ENCODE data around the gene SPOCK3. TPM values are rescaled to one million over a fixed set of nuclear protein-coding genes. Genes with fewer than 3 reads are reported as not detected.
"Not testable (repeated sequence)": the region's sequence is repeated elsewhere in the genome, so short reads cannot be mapped to it uniquely, and the experiment has no call there.

Gene SPOCK3
- total RNA-seq, 1 donor from 2014 or later: 0.53 TPM

GRCh38 chr4:166802346-166802745 is 431.9 kb downstream of the SPOCK3 start:
- H3K27me3 ChIP-seq (ENCODE audit: control insufficient read depth, insufficient read depth, low read length): no peaks in the 10 kb centered on the region
- no peak for DNase-seq (ENCODE audit: low read depth)
- FAIRE-seq: no peak
- no peak for TF ChIP-seq CTCF (IDR thresholded peaks at IDR 0.05; ENCODE audit: insufficient read depth, low read length, severe bottlenecking)
- H3K36me3 ChIP-seq (ENCODE audit: control insufficient read depth, insufficient read depth, low read length): no peaks in the 10 kb centered on the region
- H3K4me3 ChIP-seq (ENCODE audit: low read depth, low read length): no peak overlapping the region

DNA sequence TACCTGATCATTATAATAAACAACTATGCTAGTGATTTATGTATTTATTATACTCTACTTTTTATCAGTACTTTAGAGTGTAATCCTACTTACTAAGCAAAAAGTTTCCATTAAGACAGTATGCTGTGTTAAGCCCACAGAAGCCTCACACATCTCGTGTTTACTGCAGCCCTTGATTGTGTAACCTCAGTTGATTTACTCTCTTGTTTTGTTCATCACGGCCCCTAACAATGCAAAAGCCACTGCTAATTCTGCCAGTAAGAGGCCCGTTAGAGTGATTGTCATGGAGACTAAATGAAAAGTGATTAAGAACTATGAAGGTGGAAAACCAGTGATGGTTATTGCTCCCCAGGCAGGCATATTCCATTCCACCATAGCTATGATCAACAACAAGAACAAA is 436.2 kb downstream of the SPOCK3 start:
- TF ChIP-seq CTCF (IDR thresholded peaks at IDR 0.05; ENCODE audit: insufficient read depth, low read length, severe bottlenecking): no peak
- Histone ChIP-seq H3K4me3 (ENCODE audit: low read depth, low read length) (no peak overlapping the region), H3K27me3 (ENCODE audit: control insufficient read depth, insufficient read depth, low read length) (no peaks in the 10 kb centered on the region), H3K36me3 (ENCODE audit: control insufficient read depth, insufficient read depth, low read length) (no peaks in the 10 kb centered on the region)
- no peak for DNase-seq (ENCODE audit: low read depth)
- FAIRE-seq: no peak

GRCh38 chr4:166777760-166778159 is 456.5 kb downstream of the SPOCK3 start:
- Histone ChIP-seq H3K27me3 (ENCODE audit: control insufficient read depth, insufficient read depth, low read length) (no peaks in the 10 kb centered on the region), H3K36me3 (ENCODE audit: control insufficient read depth, insufficient read depth, low read length) (no peaks in the 10 kb centered on the region), H3K4me3 (ENCODE audit: low read depth, low read length) (no peak overlapping the region)
- DNase-seq (ENCODE audit: low read depth): no peak
- no peak for TF ChIP-seq CTCF (IDR thresholded peaks at IDR 0.05; ENCODE audit: insufficient read depth, low read length, severe bottlenecking)
- no peak for FAIRE-seq

GRCh38 chr4:166763018-166763417 is 471.3 kb downstream of the SPOCK3 start:
- Histone ChIP-seq H3K27me3 (ENCODE audit: control insufficient read depth, insufficient read depth, low read length) (no peaks in the 10 kb centered on the region), H3K4me3 (ENCODE audit: low read depth, low read length) (no peak overlapping the region), H3K36me3 (ENCODE audit: control insufficient read depth, insufficient read depth, low read length) (no peaks in the 10 kb centered on the region)
- FAIRE-seq (no peak), DNase-seq (ENCODE audit: low read depth) (no peak)
- TF ChIP-seq CTCF (IDR thresholded peaks at IDR 0.05; ENCODE audit: insufficient read depth, low read length, severe bottlenecking): no peak

DNA sequence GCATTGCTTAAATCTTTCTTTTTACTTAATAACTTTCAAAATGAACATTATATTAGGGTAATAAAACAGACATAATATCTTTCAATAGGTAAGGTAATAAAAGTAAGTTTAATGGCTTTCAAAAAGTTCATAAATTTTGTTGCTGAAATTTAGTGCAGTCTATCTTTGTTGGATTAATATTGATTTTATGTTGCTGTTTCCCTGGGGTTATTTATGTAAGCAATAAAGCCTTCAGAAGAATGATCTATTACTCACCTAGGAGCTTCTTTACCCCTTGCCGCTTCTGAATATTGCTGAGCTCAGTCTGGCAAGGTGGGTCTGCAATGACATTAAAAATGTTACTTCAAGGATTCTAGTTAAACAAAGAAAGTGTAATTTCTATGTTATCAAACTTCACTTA is 492.6 kb downstream of the SPOCK3 start:
- DNase-seq (ENCODE audit: low read depth) (no peak), FAIRE-seq (no peak)
- no peaks in the 10 kb centered on the region for H3K36me3 ChIP-seq (ENCODE audit: control insufficient read depth, insufficient read depth, low read length)
- TF ChIP-seq CTCF (IDR thresholded peaks at IDR 0.05; ENCODE audit: insufficient read depth, low read length, severe bottlenecking): no peak
- H3K4me3 ChIP-seq (ENCODE audit: low read depth, low read length): no peak overlapping the region
- no peaks in the 10 kb centered on the region for H3K27me3 ChIP-seq (ENCODE audit: control insufficient read depth, insufficient read depth, low read length)

- H3K4me3 ChIP-seq (ENCODE audit: low read depth, low read length); H3K36me3 ChIP-seq (ENCODE audit: control insufficient read depth, insufficient read depth, low read length); H3K27me3 ChIP-seq (ENCODE audit: control insufficient read depth, insufficient read depth, low read length); FAIRE-seq; DNase-seq (ENCODE audit: low read depth): not testable (repeated sequence)
Measured at GRCh38 chr4:166739215-166739614, 495.1 kb downstream of the SPOCK3 start.
